Fibroblast of mammary gland (primary cell): ENCODE data around the gene UGGT2.

ENCODE experiments used
- DNase-seq: peaks from one replicate; pipeline ENCODE4 v3.0.0-alpha.2; 2010; ENCODE audit warnings: low read depth
- H3K4me3 ChIP-seq: 2 replicates; pipeline ENCODE4 v1.5.1; 2011; ENCODE audit warnings: low read depth, mild to moderate bottlenecking, low read length, moderate library complexity; ENCODE audit not compliant: control insufficient read depth
- TF ChIP-seq, protein P1 (sequence below): conservative IDR thresholded peaks from 2 replicates; pipeline ENCODE4 v1.5.1; 2011; ENCODE audit warnings: low read depth, low read length, inconsistent platforms; ENCODE audit not compliant: control insufficient read depth, insufficient read depth

UGGT2 gene

DNA sequence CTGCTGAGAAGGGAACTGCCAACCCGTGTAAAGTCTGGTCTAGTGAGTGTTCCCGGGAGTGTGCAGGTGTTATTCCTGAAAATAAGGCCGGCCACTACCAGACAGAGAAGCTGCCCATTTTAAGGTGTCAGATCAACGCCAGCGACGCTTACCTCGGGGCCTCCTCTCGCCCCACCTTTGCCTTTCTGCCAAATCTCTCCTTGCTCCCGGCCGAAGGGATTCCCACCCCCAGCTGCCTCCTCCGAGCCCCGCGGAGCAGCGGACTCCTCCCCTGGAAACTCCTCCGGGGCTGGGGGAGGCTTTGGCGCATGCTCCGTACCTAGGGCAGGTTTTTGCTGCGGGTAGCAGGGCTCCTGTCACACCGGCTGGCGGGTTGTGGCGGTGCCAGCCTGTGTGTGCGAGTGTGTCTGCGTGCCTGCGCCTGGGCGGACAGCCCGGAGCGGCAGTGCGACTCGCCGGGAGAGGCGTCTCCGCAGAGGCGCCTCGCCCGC is 36.6 kb upstream of the UGGT2 start, which contains the start of gene HS6ST3:
TSS of gene HS6ST3 (plus strand) at position 359 of the 491 bp plus-strand sequence.
- TF ChIP-seq, protein P1, sequence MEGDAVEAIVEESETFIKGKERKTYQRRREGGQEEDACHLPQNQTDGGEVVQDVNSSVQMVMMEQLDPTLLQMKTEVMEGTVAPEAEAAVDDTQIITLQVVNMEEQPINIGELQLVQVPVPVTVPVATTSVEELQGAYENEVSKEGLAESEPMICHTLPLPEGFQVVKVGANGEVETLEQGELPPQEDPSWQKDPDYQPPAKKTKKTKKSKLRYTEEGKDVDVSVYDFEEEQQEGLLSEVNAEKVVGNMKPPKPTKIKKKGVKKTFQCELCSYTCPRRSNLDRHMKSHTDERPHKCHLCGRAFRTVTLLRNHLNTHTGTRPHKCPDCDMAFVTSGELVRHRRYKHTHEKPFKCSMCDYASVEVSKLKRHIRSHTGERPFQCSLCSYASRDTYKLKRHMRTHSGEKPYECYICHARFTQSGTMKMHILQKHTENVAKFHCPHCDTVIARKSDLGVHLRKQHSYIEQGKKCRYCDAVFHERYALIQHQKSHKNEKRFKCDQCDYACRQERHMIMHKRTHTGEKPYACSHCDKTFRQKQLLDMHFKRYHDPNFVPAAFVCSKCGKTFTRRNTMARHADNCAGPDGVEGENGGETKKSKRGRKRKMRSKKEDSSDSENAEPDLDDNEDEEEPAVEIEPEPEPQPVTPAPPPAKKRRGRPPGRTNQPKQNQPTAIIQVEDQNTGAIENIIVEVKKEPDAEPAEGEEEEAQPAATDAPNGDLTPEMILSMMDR, result no peak
- H3K4me3 ChIP-seq, result peak within 1 kb of the TSS; percentile 35
- DNase-seq, result no peak

DNA sequence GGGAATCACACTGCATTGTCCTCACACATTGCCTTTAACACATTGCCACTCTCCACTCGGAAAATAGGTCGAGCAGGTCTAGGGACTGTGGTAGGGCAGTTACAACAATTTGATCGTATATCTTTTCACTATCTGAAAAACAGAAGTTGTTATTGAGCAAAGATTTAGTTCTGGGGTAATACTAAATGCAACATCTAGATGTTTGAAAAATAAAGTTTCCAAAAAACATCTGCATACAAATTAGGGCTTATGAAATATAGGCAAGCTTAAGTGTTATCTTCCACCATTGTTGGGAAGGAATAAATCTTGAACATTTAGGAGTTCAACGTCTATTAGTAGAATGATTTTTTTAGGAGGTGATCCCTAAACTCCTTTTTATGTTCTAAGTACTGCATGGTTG is 35.9 kb upstream of the UGGT2 start:
- DNase-seq, result no peak
- H3K4me3 ChIP-seq, result no peak overlapping the region
- TF ChIP-seq, protein P1, result no peak

DNA sequence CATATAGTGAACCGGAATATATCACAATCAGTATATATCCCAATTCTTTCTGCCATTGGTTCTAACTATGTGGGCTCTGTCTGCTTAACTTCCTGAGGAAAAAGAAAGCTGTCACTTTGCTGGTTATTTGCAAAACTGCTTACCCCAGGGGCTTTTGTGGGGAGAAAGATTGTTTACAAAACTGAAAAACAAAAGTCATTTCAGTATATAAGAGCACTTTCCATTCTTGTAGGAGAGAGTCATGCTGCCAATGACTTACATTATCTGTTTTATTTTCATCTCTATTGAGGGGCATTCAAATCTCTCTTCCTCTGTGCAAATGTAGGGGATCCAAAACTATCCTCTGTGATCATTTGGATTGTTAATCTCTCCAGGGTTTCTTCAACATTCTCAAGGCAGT is 33.5 kb upstream of the UGGT2 start:
- TF ChIP-seq, protein P1, result no peak
- no peak for DNase-seq
- H3K4me3 ChIP-seq, result no peak overlapping the region

DNA sequence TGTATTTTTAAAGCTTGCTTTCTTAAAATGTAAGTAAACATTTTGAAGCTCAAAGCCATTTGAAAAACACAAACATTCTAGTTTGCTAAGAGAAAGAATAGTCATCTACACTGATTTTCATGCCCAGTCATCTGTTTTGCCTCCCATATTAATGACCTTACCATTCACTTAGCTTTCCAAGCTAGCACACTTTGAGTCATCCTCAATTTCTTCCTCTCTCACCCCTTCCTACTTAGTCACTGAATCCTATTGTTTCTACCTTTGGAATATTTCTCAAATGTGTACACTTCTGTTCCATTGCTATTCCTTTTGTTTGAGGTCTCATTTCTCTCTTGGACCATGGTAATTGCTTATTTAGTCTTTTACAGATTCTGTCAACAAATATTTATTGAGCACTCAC is 29.4 kb upstream of the UGGT2 start:
- TF ChIP-seq, protein P1, result no peak
- peak; percentile 34 for DNase-seq
- no peak overlapping the region for H3K4me3 ChIP-seq

DNA sequence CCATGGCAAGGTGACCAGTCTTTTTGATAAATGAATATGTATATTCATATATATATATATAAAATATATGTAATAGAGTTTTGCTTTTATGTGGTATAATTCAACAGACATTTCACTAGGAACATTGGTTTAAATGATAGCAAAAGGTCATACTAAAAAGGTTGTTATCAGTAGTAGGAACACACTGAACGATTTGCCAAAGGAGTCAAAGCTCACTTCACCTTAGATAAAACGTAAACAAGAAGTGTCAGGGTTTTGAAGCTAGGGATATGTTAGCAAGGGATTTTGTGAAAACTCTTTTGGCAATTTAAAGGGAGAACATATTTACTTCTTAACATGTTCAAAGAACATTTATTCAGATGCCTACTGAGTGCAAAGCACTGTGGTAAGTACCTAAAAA is 28.7 kb upstream of the UGGT2 start:
- DNase-seq, result no peak
- TF ChIP-seq, protein P1, result no peak

DNA sequence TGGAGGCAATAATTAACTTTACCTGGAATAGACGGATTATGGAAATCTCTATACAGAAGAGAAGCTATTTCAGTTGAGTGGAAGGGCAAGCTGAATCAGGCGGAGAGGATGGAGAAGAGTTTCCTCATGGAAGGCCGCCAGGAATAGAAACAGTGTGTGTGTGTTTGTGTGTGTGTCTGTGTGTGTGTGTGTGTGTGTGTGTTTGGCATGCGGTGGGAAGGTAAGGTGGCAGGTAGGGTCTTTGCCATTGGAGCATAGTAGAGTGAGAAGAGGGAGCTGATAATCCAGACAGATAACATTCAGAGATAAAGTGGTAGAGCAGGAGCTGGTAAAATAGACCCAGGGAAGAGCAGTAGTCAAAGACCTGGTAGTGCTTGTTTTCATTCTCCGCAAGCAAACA is 27.5 kb upstream of the UGGT2 start:
- H3K4me3 ChIP-seq, result no peak overlapping the region
- TF ChIP-seq, protein P1, result no peak

More for the DNA sequence above, 28.7 kb upstream of the UGGT2 start:
- H3K4me3 ChIP-seq, result no peak overlapping the region

More for the DNA sequence above, 27.5 kb upstream of the UGGT2 start:
- no peak for DNase-seq
